HG02885 (cell line): Measurements from ENCODE around the gene IL21R.
"Not testable (repeated sequence)": the region's sequence is repeated elsewhere in the genome, so short reads cannot be mapped to it uniquely, and the experiment has no call there.

Experiments
- ATAC-seq: cut with Tn5 transposase; IDR thresholded peaks from one replicate; pipeline ENCODE4 v1.9.1; 2021; ENCODE audit warnings: mild to moderate bottlenecking; ENCODE audit not compliant: unreplicated experiment, poor library complexity

The IL21R gene

GRCh38 chr16:27439271-27440018, 37.5 kb downstream of the IL21R start:
- ATAC-seq: no peak

DNA sequence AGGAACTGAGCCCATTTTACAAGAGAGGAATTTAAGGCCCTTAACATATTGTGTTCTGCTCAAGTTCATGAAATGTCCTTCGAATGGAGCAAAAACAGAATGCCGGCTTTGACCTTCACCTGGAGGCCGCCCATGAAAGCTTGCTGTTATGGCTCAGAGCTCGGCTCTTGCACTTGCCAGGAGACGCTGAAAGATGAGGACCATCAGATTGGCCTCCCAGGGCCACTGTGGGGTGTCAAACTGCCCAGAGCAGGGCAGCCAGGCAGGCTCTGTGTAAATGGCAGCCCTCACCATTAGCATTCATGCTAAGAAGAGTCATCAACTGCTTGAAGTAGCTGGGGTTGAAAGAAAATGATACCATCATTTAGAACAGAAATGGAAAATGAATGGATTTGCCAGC, 39.3 kb downstream of the IL21R start:
- ATAC-seq: no peak

DNA sequence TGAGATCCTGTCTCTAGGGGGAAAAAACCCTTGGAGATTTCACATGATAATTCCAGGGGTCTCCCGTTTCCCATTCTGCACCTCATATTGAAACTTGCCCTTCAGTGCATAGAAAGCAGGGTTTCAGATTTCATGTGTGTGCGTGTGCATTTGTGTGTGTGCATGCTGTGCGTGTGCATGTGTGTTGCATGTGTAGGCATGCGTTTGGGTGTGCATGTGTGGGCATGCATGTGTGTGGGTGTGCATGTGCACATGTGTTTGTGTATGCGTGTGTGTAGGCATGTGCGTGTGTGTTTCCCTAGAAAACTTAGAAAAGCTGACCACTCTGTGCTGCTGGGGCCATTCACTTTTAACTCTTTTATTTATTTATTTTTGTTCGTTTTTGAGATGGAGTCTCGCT, 40.0 kb downstream of the IL21R start:
- no peak for ATAC-seq

- ATAC-seq: no peak
Observed at GRCh38 chr16:27444015-27444414, 42.0 kb downstream of the IL21R start.

- no peak for ATAC-seq
Observed at GRCh38 chr16:27444470-27444869, 42.5 kb downstream of the IL21R start.

GRCh38 chr16:27445502-27446175, 43.7 kb downstream of the IL21R start:
- no peak for ATAC-seq

DNA sequence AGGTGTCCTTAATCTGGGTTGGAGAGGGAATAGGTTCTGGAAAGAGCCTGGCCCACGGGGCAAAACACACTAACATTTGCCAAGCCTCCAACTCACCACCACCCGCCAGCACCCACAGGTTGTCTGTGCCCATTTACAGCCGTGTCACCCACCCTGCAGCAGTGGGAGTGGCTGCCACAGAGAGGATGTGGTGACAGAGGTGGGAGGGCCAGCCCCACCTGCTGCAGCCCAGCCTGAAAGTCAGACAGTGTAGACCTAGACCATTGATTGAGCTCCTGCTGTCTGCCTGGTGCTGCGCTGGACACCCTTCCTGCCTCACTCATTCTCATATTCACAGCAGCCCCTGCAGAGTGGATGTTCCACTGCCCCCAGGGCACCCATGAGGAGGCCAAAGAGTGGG, 44.7 kb downstream of the IL21R start:
- no peak for ATAC-seq

DNA sequence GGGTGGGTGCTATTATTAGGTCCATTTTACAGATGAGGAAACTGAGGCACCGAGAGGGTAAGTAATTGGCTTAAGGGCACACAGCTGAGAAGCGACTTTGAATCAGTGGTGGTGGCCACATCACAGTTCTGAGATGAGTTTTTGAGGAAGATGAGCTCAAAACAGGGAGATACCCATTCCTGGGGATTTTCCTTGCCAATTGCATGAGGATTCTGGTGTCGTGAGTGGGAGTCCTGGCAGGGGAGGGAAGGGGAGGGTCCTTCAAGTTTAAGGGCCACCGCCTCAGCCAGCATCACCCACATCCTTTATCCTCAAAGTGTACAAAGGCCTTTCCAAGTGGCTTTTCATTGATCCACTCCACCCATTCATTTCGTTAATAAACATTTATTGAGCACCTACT, 45.3 kb downstream of the IL21R start:
- no peak for ATAC-seq

DNA sequence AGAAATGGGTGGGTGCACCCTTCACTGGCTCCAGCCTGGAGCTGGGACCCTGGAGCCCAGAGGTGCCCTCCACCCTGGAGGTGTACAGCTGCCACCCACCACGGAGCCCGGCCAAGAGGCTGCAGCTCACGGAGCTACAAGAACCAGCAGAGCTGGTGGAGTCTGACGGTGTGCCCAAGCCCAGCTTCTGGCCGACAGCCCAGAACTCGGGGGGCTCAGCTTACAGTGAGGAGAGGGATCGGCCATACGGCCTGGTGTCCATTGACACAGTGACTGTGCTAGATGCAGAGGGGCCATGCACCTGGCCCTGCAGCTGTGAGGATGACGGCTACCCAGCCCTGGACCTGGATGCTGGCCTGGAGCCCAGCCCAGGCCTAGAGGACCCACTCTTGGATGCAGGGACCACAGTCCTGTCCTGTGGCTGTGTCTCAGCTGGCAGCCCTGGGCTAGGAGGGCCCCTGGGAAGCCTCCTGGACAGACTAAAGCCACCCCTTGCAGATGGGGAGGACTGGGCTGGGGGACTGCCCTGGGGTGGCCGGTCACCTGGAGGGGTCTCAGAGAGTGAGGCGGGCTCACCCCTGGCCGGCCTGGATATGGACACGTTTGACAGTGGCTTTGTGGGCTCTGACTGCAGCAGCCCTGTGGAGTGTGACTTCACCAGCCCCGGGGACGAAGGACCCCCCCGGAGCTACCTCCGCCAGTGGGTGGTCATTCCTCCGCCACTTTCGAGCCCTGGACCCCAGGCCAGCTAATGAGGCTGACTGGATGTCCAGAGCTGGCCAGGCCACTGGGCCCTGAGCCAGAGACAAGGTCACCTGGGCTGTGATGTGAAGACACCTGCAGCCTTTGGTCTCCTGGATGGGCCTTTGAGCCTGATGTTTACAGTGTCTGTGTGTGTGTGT, 46.8 kb downstream of the IL21R start:
- ATAC-seq: no peak

DNA sequence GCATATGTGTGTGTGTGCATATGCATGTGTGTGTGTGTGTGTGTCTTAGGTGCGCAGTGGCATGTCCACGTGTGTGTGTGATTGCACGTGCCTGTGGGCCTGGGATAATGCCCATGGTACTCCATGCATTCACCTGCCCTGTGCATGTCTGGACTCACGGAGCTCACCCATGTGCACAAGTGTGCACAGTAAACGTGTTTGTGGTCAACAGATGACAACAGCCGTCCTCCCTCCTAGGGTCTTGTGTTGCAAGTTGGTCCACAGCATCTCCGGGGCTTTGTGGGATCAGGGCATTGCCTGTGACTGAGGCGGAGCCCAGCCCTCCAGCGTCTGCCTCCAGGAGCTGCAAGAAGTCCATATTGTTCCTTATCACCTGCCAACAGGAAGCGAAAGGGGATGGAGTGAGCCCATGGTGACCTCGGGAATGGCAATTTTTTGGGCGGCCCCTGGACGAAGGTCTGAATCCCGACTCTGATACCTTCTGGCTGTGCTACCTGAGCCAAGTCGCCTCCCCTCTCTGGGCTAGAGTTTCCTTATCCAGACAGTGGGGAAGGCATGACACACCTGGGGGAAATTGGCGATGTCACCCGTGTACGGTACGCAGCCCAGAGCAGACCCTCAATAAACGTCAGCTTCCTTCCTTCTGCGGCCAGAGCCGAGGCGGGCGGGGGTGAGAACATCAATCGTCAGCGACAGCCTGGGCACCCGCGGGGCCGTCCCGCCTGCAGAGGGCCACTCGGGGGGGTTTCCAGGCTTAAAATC, 47.6 kb downstream of the IL21R start:
- ATAC-seq: peak; percentile 47

- peak; percentile 4 for ATAC-seq
Observed at GRCh38 chr16:27450196-27450549, 48.2 kb downstream of the IL21R start.

GRCh38 chr16:27452569-27453493, 50.9 kb downstream of the IL21R start:
- ATAC-seq: no peak

DNA sequence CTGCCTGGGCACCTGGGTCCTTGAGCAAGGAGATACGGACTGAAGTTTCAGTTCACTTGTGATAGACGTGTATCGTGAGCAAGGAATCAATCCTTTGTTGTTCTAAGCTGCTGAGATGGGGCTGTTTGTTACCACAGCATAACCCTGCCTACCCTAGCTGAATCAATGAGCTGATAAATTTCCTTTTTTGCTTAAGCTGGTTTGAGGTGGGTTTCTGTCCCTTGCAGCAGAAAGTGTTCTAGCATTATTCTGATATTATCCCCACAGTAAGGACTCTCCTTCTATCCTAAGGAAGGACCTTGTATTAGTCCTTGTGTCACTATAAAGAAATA, 51.5 kb downstream of the IL21R start:
- no peak for ATAC-seq

DNA sequence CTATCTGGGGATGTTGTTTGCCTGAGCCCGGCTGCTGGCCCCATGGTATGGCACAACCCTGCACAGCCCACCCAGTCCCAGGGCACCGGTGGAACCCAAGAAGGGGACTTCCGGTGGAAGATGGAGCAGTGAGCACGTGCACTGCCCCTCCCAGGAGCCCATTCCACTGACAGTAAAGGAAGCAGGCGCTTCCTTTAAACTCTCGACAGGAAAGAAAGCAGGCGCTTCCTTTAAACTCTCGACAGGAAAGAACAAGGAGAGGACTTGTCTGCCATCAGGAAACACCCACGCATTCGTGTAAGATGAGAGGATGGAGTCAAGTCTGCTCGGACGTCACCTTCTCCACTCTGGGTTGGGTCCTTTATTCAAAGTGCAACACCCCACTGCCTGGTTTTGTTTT, 53.7 kb downstream of the IL21R start:
- no peak for ATAC-seq

DNA sequence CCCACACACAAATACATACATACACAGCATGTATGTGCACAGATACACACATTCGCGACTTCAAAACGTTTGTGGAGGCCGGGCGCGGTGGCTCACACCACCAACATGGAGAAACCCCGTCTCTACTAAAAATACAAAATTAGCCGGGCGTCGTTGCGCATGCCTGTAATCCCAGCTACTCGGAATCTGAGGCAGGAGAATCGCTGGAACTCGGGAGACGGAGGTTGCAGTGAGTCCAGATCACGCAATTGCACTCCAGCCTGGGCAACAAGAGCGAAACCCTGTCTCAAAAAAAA, 55.6 kb downstream of the IL21R start:
- ATAC-seq: not testable (repeated sequence)

GRCh38 chr16:27458258-27458657, 56.3 kb downstream of the IL21R start:
- ATAC-seq: no peak

- no peak for ATAC-seq
Observed at GRCh38 chr16:27458987-27459688, 57.2 kb downstream of the IL21R start.

- no peak for ATAC-seq
Observed at GRCh38 chr16:27460213-27460612, 58.2 kb downstream of the IL21R start.
